Neural cell (in vitro differentiated cells): ENCODE measurements around the gene PON3.

Experiments
- EP300 ChIP-seq: fragments of 450-650 bp; conservative IDR thresholded peaks from 2 replicates; pipeline ENCODE4 v1.6.1; 2014; ENCODE audit warnings: antibody characterized with exemption, mild to moderate bottlenecking, moderate library complexity; ENCODE audit not compliant: poor library complexity, severe bottlenecking
- EZH2 ChIP-seq: fragments of 200-600, 300-800 bp; shearing (Covaris generic), sonication (generic); IDR thresholded peaks from 2 replicates; pipeline ENCODE4 v1.6.1; 2014; ENCODE audit warnings: antibody characterized with exemption, low read length, borderline replicate concordance, mild to moderate bottlenecking; ENCODE audit not compliant: insufficient read depth, poor library complexity, severe bottlenecking
- POLR2AphosphoS5 ChIP-seq: IDR thresholded peaks from 2 replicates; pipeline ENCODE4 v1.6.1; 2012
- TF ChIP-seq, protein P1 (sequence below): fragments of 450-650 bp; IDR thresholded peaks from 2 replicates; pipeline ENCODE4 v1.5.1; 2014; ENCODE audit warnings: antibody characterized with exemption, mild to moderate bottlenecking, moderate library complexity; ENCODE audit not compliant: poor library complexity, severe bottlenecking

- TF ChIP-seq, protein P1, sequence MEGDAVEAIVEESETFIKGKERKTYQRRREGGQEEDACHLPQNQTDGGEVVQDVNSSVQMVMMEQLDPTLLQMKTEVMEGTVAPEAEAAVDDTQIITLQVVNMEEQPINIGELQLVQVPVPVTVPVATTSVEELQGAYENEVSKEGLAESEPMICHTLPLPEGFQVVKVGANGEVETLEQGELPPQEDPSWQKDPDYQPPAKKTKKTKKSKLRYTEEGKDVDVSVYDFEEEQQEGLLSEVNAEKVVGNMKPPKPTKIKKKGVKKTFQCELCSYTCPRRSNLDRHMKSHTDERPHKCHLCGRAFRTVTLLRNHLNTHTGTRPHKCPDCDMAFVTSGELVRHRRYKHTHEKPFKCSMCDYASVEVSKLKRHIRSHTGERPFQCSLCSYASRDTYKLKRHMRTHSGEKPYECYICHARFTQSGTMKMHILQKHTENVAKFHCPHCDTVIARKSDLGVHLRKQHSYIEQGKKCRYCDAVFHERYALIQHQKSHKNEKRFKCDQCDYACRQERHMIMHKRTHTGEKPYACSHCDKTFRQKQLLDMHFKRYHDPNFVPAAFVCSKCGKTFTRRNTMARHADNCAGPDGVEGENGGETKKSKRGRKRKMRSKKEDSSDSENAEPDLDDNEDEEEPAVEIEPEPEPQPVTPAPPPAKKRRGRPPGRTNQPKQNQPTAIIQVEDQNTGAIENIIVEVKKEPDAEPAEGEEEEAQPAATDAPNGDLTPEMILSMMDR = no peak
- TF ChIP-seq EP300 (no peak), EZH2 (no peak), POLR2AphosphoS5 (no peak)
Observed at GRCh38 chr7:95338832-95339231, 57.3 kb downstream of the PON3 start.
